Measurements from ENCODE around the gene ASB18.

Gene ASB18

DNA sequence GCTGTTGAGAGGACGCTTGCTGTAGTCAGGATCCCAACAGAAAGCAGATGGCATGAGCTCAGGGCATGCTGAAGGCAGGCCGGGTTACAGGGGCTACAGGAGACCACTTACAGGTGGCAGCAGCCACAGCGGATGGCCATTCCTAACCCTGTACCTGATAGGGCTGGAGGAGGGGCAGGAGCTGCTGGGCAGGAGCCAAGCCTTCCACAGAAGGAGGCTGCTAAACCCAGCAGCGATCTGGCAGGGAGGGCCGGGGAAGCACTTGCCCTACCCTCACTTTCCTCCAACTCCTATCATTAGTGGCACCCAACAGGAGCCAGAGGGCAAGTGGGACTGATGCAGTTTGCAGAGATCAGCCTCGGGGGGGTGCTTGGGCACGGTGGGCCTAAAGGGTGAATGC, 2.0 kb downstream of the ASB18 start:
- TF ChIP-seq, protein P1, sequence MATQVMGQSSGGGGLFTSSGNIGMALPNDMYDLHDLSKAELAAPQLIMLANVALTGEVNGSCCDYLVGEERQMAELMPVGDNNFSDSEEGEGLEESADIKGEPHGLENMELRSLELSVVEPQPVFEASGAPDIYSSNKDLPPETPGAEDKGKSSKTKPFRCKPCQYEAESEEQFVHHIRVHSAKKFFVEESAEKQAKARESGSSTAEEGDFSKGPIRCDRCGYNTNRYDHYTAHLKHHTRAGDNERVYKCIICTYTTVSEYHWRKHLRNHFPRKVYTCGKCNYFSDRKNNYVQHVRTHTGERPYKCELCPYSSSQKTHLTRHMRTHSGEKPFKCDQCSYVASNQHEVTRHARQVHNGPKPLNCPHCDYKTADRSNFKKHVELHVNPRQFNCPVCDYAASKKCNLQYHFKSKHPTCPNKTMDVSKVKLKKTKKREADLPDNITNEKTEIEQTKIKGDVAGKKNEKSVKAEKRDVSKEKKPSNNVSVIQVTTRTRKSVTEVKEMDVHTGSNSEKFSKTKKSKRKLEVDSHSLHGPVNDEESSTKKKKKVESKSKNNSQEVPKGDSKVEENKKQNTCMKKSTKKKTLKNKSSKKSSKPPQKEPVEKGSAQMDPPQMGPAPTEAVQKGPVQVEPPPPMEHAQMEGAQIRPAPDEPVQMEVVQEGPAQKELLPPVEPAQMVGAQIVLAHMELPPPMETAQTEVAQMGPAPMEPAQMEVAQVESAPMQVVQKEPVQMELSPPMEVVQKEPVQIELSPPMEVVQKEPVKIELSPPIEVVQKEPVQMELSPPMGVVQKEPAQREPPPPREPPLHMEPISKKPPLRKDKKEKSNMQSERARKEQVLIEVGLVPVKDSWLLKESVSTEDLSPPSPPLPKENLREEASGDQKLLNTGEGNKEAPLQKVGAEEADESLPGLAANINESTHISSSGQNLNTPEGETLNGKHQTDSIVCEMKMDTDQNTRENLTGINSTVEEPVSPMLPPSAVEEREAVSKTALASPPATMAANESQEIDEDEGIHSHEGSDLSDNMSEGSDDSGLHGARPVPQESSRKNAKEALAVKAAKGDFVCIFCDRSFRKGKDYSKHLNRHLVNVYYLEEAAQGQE (IDR thresholded peaks at IDR 0.05; ENCODE audit: insufficient read depth in 1 of 2, low read depth in 2 of 2, low read length in 2 of 2): no peak
- TF ChIP-seq SIN3A (IDR thresholded peaks at IDR 0.05; ENCODE audit: borderline replicate concordance, insufficient read depth, low read length) (no peak), POLR2AphosphoS5 (IDR thresholded peaks at IDR 0.05; ENCODE audit: low read depth, low read length) (no peak), TAF1 (IDR thresholded peaks at IDR 0.05; ENCODE audit: borderline replicate concordance, insufficient read depth, low read length) (no peak), FOXP2 (optimal IDR thresholded peaks at IDR 0.05; ENCODE audit: borderline replicate concordance, extremely low read depth, extremely low read length, insufficient read depth) (no peak)

DNA sequence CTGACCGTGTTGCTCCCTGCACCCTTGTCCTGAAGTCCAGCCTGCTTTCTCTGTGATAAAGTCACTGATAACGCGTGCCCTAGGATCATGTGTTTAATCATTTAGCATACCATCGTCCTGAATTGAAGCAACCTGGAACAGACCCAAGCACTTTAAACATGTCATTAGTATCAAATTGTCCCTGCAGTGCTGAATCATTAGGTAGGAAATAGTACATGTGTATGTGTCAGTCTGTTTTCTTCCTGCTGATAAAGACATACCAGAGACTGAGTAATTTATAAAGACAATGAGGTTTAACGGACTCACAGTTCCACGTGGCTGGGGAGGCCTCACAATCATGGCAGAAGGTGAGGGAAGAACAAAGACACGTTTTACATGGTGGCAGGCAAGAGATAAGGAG, 2.8 kb downstream of the ASB18 start:
- TF ChIP-seq FOXP2 (optimal IDR thresholded peaks at IDR 0.05; ENCODE audit: borderline replicate concordance, extremely low read depth, extremely low read length, insufficient read depth): no peak
- TF ChIP-seq, protein P1 (IDR thresholded peaks at IDR 0.05; ENCODE audit: insufficient read depth in 1 of 2, low read depth in 2 of 2, low read length in 2 of 2): no peak
- no peak for TF ChIP-seq TAF1 (IDR thresholded peaks at IDR 0.05; ENCODE audit: borderline replicate concordance, insufficient read depth, low read length)
- no peak for TF ChIP-seq POLR2AphosphoS5 (IDR thresholded peaks at IDR 0.05; ENCODE audit: low read depth, low read length)
- TF ChIP-seq SIN3A (IDR thresholded peaks at IDR 0.05; ENCODE audit: borderline replicate concordance, insufficient read depth, low read length): no peak

DNA sequence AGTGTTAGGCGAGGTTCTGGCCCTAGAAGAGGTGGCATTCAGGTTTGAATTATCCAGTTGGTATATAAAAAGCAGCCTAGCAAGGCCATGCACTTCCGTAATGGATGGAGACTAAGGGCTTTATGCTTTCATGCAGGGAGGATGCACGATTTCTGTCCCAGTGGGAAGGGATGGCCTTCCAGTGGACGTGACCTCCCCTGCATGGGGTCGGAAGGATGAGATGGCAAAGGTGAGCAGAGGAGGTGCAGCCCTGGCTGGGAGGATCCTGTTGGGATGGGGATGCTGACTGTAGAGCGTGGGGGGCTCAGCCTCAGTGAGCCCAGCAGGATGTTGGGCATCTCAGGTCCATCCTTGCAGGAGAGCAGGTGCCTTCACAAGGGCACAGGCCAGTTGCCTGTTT, 4.8 kb downstream of the ASB18 start:
- TF ChIP-seq TAF1 (IDR thresholded peaks at IDR 0.05; ENCODE audit: borderline replicate concordance, insufficient read depth, low read length): no peak
- TF ChIP-seq SIN3A (IDR thresholded peaks at IDR 0.05; ENCODE audit: borderline replicate concordance, insufficient read depth, low read length): no peak
- TF ChIP-seq FOXP2 (optimal IDR thresholded peaks at IDR 0.05; ENCODE audit: borderline replicate concordance, extremely low read depth, extremely low read length, insufficient read depth): no peak
- TF ChIP-seq POLR2AphosphoS5 (IDR thresholded peaks at IDR 0.05; ENCODE audit: low read depth, low read length): no peak
- TF ChIP-seq, protein P1 (IDR thresholded peaks at IDR 0.05; ENCODE audit: insufficient read depth in 1 of 2, low read depth in 2 of 2, low read length in 2 of 2): no peak

DNA sequence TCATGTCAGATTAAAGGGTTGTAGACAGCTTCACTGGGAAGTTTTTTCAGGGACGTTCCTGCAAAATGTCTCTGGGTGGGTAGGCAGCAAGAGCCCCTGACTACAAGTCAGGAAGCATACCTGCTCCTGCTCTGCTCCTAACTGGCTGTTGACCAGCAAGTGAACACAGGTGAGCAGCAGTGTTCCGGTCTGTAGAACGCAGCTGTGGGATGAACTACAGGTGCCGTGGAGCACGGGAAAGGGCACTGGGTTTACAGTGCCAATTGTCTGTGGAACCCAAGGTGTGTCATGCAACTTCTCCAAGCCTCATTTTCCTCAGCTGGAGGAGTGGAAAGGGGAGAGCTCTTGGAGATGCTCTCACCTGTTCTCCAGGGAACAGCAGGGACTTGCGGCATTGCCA, 6.6 kb downstream of the ASB18 start:
- TF ChIP-seq, protein P1 (IDR thresholded peaks at IDR 0.05; ENCODE audit: insufficient read depth in 1 of 2, low read depth in 2 of 2, low read length in 2 of 2): no peak
- TF ChIP-seq FOXP2 (optimal IDR thresholded peaks at IDR 0.05; ENCODE audit: borderline replicate concordance, extremely low read depth, extremely low read length, insufficient read depth) (no peak), TAF1 (IDR thresholded peaks at IDR 0.05; ENCODE audit: borderline replicate concordance, insufficient read depth, low read length) (no peak), SIN3A (IDR thresholded peaks at IDR 0.05; ENCODE audit: borderline replicate concordance, insufficient read depth, low read length) (no peak), POLR2AphosphoS5 (IDR thresholded peaks at IDR 0.05; ENCODE audit: low read depth, low read length) (no peak)

DNA sequence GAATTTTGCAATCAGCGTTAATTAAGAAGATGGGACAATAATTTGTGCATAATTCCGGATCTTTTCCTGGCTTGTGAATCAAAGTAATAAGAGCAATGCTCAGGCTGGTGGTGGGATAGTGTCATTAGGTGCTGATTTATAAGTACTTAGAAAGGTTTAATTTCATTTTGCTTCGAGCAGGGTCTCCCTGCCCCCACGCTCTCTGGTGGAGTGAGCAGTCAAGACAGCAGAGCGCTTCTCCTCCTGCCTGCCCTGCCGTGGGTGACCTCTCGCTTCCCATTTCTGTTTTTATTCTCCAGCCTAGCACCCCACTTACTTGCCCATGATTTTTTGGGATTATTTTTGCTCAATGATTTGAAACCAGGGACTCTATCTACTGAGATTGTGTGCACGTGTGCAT, 7.1 kb downstream of the ASB18 start:
- no peak for TF ChIP-seq SIN3A (IDR thresholded peaks at IDR 0.05; ENCODE audit: borderline replicate concordance, insufficient read depth, low read length)
- no peak for TF ChIP-seq POLR2AphosphoS5 (IDR thresholded peaks at IDR 0.05; ENCODE audit: low read depth, low read length)
- no peak for TF ChIP-seq TAF1 (IDR thresholded peaks at IDR 0.05; ENCODE audit: borderline replicate concordance, insufficient read depth, low read length)
- TF ChIP-seq, protein P1 (IDR thresholded peaks at IDR 0.05; ENCODE audit: insufficient read depth in 1 of 2, low read depth in 2 of 2, low read length in 2 of 2): no peak
- TF ChIP-seq FOXP2 (optimal IDR thresholded peaks at IDR 0.05; ENCODE audit: borderline replicate concordance, extremely low read depth, extremely low read length, insufficient read depth): no peak
